Hepatocyte (in vitro differentiated cells): Measurements from ENCODE around the gene CD300H. TPM values are rescaled to one million over a fixed set of nuclear protein-coding genes. Genes with fewer than 3 reads are reported as not detected.
A peak's percentile ranks its signal among the peaks of the same experiment; 100 is the strongest.

Experiments used
- DNase-seq: peaks from one replicate; pipeline ENCODE4 v3.0.0-alpha.2; 2016; ENCODE audit warnings: low spot score
- H2AFZ ChIP-seq: fragments of 200-600 bp; sonication (generic); 2 replicates; pipeline ENCODE4 v1.6.0; 2016; ENCODE audit warnings: antibody characterized with exemption, mild to moderate bottlenecking
- H3K27ac ChIP-seq: fragments of 200-600 bp; sonication (generic); 2 replicates; pipeline ENCODE4 v1.5.1; 2016; ENCODE audit warnings: mild to moderate bottlenecking
- H3K27me3 ChIP-seq: fragments of 200-600 bp; sonication (generic); 2 replicates; pipeline ENCODE4 v1.6.1; 2016
- H3K36me3 ChIP-seq: fragments of 200-600 bp; sonication (generic); replicated peaks from 2 replicates; pipeline ENCODE4 v1.5.1; 2016; ENCODE audit warnings: low read depth; ENCODE audit not compliant: insufficient read depth
- H3K4me1 ChIP-seq: fragments of 200-600 bp; sonication (generic); 2 replicates; pipeline ENCODE4 v1.5.1; 2016; ENCODE audit warnings: mild to moderate bottlenecking, moderate library complexity; ENCODE audit not compliant: insufficient read depth
- H3K4me2 ChIP-seq: fragments of 200-600 bp; sonication (generic); 2 replicates; pipeline ENCODE4 v1.6.0; 2016
- H3K4me3 ChIP-seq: fragments of 200-600 bp; sonication (generic); 2 replicates; pipeline ENCODE4 v1.5.1; 2016; ENCODE audit warnings: mild to moderate bottlenecking
- H3K79me2 ChIP-seq: fragments of 200-600 bp; sonication (generic); 2 replicates; pipeline ENCODE4 v1.6.0; 2017; ENCODE audit warnings: mild to moderate bottlenecking
- H3K9me2 ChIP-seq: fragments of 200-600 bp; sonication (generic); replicated peaks from 2 replicates; pipeline ENCODE4 v1.6.0; 2017; ENCODE audit warnings: mild to moderate bottlenecking; ENCODE audit not compliant: insufficient read depth
- H3K9me3 ChIP-seq: fragments of 200-600 bp; sonication (generic); 2 replicates; pipeline ENCODE4 v1.5.1; 2016; ENCODE audit warnings: low read depth, mild to moderate bottlenecking
- H4K20me1 ChIP-seq: fragments of 200-600 bp; sonication (generic); 2 replicates; pipeline ENCODE4 v1.6.0; 2016; ENCODE audit warnings: mild to moderate bottlenecking; ENCODE audit not compliant: insufficient read depth, poor library complexity, severe bottlenecking
- EZH2 ChIP-seq: fragments of 200-600 bp; sonication (generic); IDR thresholded peaks from 2 replicates; pipeline ENCODE4 v1.6.1; 2016; ENCODE audit warnings: antibody characterized with exemption, mild to moderate bottlenecking, borderline replicate concordance
- EZH2phosphoT487 ChIP-seq: fragments of 200-600 bp; sonication (generic); IDR thresholded peaks from one replicate; pipeline ENCODE4 v1.6.1; 2018; ENCODE audit warnings: antibody characterized with exemption, mild to moderate bottlenecking, low read depth, moderate library complexity; ENCODE audit not compliant: unreplicated experiment, severe bottlenecking
- WGBS: methylation state at CpG from one replicate; pipeline ENCODE4 v1.1.6; 2016; ENCODE audit warnings: low lambda C conversion rate; ENCODE audit errors: missing lambda C conversion rate; 5-methylcytosine and 5-hydroxymethylcytosine counted together
- polyA plus RNA-seq: library from polyadenylated mRNA; unstranded; fragments of >200 nt; fragmentation: Nextera tagmentation; extraction: Ambion mirVana; gene quantifications from 2 replicates; pipeline ENCODE4 v1.2.1, GENCODE V29; 2016
- total RNA-seq: library from RNA; depleted of rRNA; stranded (reverse); fragments of >200 nt; gene quantifications from 2 replicates; pipeline ENCODE4 v1.2.3, GENCODE V29; 2014
- TF ChIP-seq, protein P1 (sequence below): fragments of 200-600 bp; sonication (generic); IDR thresholded peaks from 2 replicates; pipeline ENCODE4 v1.5.1; 2016; ENCODE audit warnings: antibody characterized with exemption, mild to moderate bottlenecking; ENCODE audit not compliant: poor library complexity

CD300H gene
- total and polyA plus RNA-seq, 2 experiments from 2014 or later, result 0.67 TPM; not detected in 1

DNA sequence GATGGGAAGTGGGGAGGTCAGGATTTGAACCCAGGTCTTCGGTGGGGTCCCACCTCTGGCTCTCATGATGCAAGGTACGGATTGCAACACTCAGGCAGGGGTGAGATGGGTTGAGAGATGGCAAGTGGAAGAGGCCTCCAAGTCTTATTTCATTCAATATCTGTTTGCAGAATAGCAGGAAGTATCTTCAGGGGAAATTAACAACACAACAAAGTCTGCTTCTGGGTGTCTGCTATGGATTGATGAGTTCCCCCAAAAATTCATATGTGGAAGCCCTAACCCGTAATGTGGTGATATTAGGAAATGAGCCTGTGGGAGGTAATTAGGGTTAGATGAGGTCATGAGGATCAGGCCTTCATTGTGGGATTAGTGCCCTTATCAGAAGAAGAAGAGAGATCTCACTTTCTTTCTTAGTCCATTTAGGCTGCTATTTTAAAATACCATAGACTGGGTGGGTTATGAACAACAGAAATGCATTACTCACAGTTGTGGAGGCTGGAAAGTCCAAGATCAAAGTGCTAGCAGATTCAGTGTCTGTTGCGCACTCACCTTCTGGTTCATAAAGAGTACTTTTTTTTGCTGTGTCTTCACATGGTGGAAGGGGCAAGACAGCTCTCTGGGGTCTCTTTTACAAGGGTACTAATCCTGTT lies 4.4 kb upstream of the CD300H start:
- no peaks in the 10 kb centered on the region for H3K79me2 ChIP-seq
- no peak for DNase-seq
- H3K9me2 ChIP-seq, result no peaks in the 10 kb centered on the region
- no peak overlapping the region for H2AFZ ChIP-seq
- H4K20me1 ChIP-seq, result no peaks in the 10 kb centered on the region
- H3K9me3 ChIP-seq, result no peaks in the 10 kb centered on the region
- no peak overlapping the region for H3K4me2 ChIP-seq
- H3K27ac ChIP-seq, result no peak overlapping the region
- 86% methylated on average over 4 of the region's 4 CpGs for WGBS
- H3K4me1 ChIP-seq, result no peaks in the 10 kb centered on the region
- peaks cover 3% of the 10 kb centered on the region for H3K27me3 ChIP-seq
- H3K36me3 ChIP-seq, result no peaks in the 10 kb centered on the region
- TF ChIP-seq, protein P1, sequence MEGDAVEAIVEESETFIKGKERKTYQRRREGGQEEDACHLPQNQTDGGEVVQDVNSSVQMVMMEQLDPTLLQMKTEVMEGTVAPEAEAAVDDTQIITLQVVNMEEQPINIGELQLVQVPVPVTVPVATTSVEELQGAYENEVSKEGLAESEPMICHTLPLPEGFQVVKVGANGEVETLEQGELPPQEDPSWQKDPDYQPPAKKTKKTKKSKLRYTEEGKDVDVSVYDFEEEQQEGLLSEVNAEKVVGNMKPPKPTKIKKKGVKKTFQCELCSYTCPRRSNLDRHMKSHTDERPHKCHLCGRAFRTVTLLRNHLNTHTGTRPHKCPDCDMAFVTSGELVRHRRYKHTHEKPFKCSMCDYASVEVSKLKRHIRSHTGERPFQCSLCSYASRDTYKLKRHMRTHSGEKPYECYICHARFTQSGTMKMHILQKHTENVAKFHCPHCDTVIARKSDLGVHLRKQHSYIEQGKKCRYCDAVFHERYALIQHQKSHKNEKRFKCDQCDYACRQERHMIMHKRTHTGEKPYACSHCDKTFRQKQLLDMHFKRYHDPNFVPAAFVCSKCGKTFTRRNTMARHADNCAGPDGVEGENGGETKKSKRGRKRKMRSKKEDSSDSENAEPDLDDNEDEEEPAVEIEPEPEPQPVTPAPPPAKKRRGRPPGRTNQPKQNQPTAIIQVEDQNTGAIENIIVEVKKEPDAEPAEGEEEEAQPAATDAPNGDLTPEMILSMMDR, result no peak
- TF ChIP-seq EZH2 (no peak), EZH2phosphoT487 (no peak)
- H3K4me3 ChIP-seq, result no peak overlapping the region

DNA sequence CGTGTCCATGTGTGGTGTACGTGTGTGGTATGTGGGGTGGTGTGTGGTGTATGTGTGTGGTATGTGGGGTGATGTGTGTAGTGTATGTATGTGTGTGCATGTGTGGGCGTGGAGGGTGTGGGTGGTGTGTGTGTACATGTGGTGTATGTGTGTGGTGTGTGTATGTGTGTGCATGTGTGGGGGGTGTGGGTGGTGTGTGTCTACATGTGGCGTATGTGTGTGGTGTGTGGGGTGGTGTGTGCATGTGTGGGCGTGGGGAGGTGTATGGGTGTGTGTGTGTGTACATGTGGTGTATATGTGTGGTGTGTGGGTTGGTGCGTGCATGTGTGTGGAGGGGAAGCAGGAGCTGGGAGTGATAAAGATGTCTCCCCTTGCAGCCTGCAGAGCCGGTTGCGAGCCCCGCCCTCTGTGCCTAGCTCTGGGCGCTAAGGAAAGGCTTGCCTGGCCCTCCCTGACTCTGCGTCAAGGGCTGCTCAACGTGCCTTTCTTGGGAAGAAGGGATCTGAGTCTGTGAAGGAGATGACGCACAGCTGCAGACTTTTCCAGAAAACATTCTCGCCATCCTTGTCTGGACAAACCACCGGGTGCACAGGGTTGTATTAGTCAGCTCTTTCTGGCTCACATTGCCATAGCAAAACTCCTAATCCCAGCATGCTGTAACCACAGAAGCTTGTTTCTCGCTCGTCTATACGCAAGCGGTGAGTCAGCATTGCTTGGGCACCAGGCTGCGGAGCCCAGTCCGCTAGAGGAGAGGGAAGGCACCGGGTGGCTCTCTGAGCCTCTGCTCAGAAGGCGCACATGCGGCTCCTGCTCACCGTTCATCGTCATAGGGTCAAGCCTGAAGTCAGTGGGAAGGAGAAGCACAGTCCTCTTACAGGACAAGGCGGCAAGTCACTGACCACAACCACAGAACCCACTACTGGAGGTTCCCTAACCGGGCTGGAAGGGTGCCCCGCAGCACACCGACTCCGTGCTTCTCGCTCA lies 2.0 kb upstream of the CD300H start:
- no peaks in the 10 kb centered on the region for H3K36me3 ChIP-seq
- no peaks in the 10 kb centered on the region for H3K27me3 ChIP-seq
- H3K4me1 ChIP-seq, result no peaks in the 10 kb centered on the region
- no peaks in the 10 kb centered on the region for H4K20me1 ChIP-seq
- TF ChIP-seq, protein P1, result no peak
- TF ChIP-seq EZH2 (no peak), EZH2phosphoT487 (no peak)
- H3K27ac ChIP-seq, result peak overlapping the region; percentile 65
- H3K4me2 ChIP-seq, result no peak overlapping the region
- H3K79me2 ChIP-seq, result no peaks in the 10 kb centered on the region
- no peaks in the 10 kb centered on the region for H3K9me2 ChIP-seq
- no peak overlapping the region for H2AFZ ChIP-seq
- WGBS, result 72% methylated on average over 32 of the region's 32 CpGs
- peak; percentile 83 for DNase-seq
- no peaks in the 10 kb centered on the region for H3K9me3 ChIP-seq
- H3K4me3 ChIP-seq, result no peak overlapping the region

DNA sequence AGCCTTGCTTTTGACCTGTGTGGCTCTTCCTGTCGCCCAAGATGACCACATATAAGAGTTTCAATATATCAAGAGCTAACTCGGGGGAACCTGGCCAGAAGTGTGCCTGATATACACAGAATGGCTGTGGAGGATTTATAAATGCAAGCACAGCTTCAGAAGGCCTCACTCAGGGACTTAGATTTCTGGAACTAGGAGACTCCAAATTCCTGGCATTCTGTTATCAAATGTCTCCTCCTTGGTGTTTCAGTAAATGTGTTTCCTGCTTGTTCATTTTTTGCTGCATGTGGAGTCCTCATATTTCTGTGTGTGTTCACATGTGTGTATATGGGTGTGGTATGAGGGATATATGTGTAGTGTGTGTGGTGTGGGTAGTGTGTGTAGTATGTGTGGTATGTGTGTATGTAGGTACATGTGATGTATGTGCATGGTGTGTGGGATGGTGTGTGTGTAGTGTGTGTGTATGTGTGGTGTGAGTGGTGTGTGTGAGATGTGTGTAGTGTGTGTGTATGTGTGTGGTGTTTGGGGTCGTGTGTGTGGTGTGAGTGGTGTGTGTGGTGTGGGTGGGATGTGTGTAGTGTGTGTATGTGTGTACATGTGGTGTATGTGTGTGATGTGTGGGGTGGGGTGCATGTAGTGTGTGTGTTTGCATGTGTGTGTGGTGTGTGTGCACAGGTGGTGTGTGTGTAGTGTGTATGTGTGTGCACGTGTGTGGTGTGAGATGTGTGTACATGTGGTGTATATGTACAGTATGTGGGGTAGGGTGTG lies 981 bp upstream of the CD300H start:
- Histone ChIP-seq H3K36me3 (no peaks in the 10 kb centered on the region), H3K4me3 (no peak overlapping the region), H3K27ac (no peak overlapping the region), H3K27me3 (no peaks in the 10 kb centered on the region), H3K9me3 (no peaks in the 10 kb centered on the region), H4K20me1 (no peaks in the 10 kb centered on the region), H2AFZ (no peak overlapping the region), H3K79me2 (no peaks in the 10 kb centered on the region), H3K4me2 (no peak overlapping the region), H3K4me1 (no peaks in the 10 kb centered on the region), H3K9me2 (no peaks in the 10 kb centered on the region)
- DNase-seq, result no peak
- WGBS, result 77% methylated on average over 4 of the region's 4 CpGs
- TF ChIP-seq, protein P1, result no peak
- TF ChIP-seq EZH2 (no peak), EZH2phosphoT487 (no peak)
